ENCODE data around the gene TRAPPC6A. TPM values are rescaled to one million over a fixed set of nuclear protein-coding genes. Genes with fewer than 3 reads are reported as not detected.

The TRAPPC6A gene
- total RNA-seq, 1 donor from 2014 or later = 14.7 TPM

- DNase-seq (ENCODE audit: low read depth) = no peak
- Histone ChIP-seq H3K9ac (ENCODE audit: low read length) (no peak overlapping the region), H3K36me3 (ENCODE audit: insufficient read depth, low read length) (no peaks in the 10 kb centered on the region), H3K27ac (ENCODE audit: low read depth, low read length) (no peak overlapping the region), H2AFZ (ENCODE audit: low read depth, low read length) (no peak overlapping the region), H3K4me1 (ENCODE audit: insufficient read depth, low read length) (peaks cover 5% of the 10 kb centered on the region), H3K9me3 (ENCODE audit: insufficient read depth, low read depth, low read length) (no peaks in the 10 kb centered on the region), H3K4me2 (ENCODE audit: low read length) (no peak overlapping the region), H3K79me2 (ENCODE audit: insufficient read depth, low read length) (peaks cover 67% of the 10 kb centered on the region), H4K20me1 (ENCODE audit: insufficient read depth, low read length) (peaks cover 85% of the 10 kb centered on the region), H3K27me3 (ENCODE audit: insufficient read depth, low read length) (no peaks in the 10 kb centered on the region), H3K4me3 (ENCODE audit: insufficient read depth, low read depth, low read length) (no peak overlapping the region)
- FAIRE-seq = no peak
- no peaks in the 10 kb centered on the region for H3K27me3 Mint-ChIP-seq (ENCODE audit: low read depth, unreplicated experiment)
- H3K4me1 Mint-ChIP-seq (ENCODE audit: low read depth, unreplicated experiment) = peaks cover 20% of the 10 kb centered on the region
- peaks cover 9% of the 10 kb centered on the region for H3K36me3 Mint-ChIP-seq (ENCODE audit: low read depth, unreplicated experiment)
- TF ChIP-seq, protein P1, sequence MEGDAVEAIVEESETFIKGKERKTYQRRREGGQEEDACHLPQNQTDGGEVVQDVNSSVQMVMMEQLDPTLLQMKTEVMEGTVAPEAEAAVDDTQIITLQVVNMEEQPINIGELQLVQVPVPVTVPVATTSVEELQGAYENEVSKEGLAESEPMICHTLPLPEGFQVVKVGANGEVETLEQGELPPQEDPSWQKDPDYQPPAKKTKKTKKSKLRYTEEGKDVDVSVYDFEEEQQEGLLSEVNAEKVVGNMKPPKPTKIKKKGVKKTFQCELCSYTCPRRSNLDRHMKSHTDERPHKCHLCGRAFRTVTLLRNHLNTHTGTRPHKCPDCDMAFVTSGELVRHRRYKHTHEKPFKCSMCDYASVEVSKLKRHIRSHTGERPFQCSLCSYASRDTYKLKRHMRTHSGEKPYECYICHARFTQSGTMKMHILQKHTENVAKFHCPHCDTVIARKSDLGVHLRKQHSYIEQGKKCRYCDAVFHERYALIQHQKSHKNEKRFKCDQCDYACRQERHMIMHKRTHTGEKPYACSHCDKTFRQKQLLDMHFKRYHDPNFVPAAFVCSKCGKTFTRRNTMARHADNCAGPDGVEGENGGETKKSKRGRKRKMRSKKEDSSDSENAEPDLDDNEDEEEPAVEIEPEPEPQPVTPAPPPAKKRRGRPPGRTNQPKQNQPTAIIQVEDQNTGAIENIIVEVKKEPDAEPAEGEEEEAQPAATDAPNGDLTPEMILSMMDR (IDR thresholded peaks at IDR 0.05; ENCODE audit: insufficient read depth, low read depth, low read length) = no peak
- TF ChIP-seq EZH2 (IDR thresholded peaks at IDR 0.05; ENCODE audit: insufficient read depth, low read length) = no peak
- H3K27ac Mint-ChIP-seq (ENCODE audit: unreplicated experiment) = no peak overlapping the region
- H3K9me3 Mint-ChIP-seq (ENCODE audit: unreplicated experiment) = no peaks in the 10 kb centered on the region
- no peak overlapping the region for H3K4me3 Mint-ChIP-seq (ENCODE audit: unreplicated experiment)
These were observed 42.7 kb downstream of the TRAPPC6A start for GRCh38 chr19:45135176-45135885.

DNA sequence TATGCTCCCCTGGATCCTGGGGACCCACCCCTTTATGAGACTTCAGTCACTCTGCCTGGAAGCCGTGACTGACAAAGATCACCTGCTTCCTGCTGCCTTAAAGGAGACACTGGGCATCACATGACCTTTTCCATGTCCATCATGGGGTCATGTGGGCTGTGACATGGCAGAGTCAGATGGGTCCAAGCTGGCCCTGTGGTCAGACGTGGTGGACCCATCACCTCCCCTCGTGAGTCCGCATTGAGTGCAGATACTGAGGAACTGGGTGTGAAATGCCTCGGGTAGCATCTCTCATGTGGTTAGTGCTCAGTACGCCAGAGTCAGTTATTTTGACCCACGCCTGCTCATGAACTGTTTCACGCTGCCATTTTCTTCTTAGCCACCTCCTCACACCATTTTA, 44.4 kb downstream of the TRAPPC6A start:
- Mint-ChIP-seq H3K4me3 (ENCODE audit: unreplicated experiment) (no peak overlapping the region), H3K27ac (ENCODE audit: unreplicated experiment) (no peak overlapping the region), H3K36me3 (ENCODE audit: low read depth, unreplicated experiment) (peaks cover 9% of the 10 kb centered on the region), H3K9me3 (ENCODE audit: unreplicated experiment) (no peaks in the 10 kb centered on the region), H3K4me1 (ENCODE audit: low read depth, unreplicated experiment) (peaks cover 20% of the 10 kb centered on the region), H3K27me3 (ENCODE audit: low read depth, unreplicated experiment) (no peaks in the 10 kb centered on the region)
- Histone ChIP-seq H3K4me3 (ENCODE audit: insufficient read depth, low read depth, low read length) (no peak overlapping the region), H3K27me3 (ENCODE audit: insufficient read depth, low read length) (no peaks in the 10 kb centered on the region), H3K9ac (ENCODE audit: low read length) (no peak overlapping the region), H3K36me3 (ENCODE audit: insufficient read depth, low read length) (no peaks in the 10 kb centered on the region), H3K9me3 (ENCODE audit: insufficient read depth, low read depth, low read length) (no peaks in the 10 kb centered on the region), H3K4me2 (ENCODE audit: low read length) (no peak overlapping the region), H2AFZ (ENCODE audit: low read depth, low read length) (no peak overlapping the region), H4K20me1 (ENCODE audit: insufficient read depth, low read length) (peaks cover 92% of the 10 kb centered on the region), H3K27ac (ENCODE audit: low read depth, low read length) (no peak overlapping the region), H3K4me1 (ENCODE audit: insufficient read depth, low read length) (peaks cover 5% of the 10 kb centered on the region), H3K79me2 (ENCODE audit: insufficient read depth, low read length) (peaks cover 80% of the 10 kb centered on the region)
- FAIRE-seq = no peak
- TF ChIP-seq, protein P1 (IDR thresholded peaks at IDR 0.05; ENCODE audit: insufficient read depth, low read depth, low read length) = no peak
- TF ChIP-seq EZH2 (IDR thresholded peaks at IDR 0.05; ENCODE audit: insufficient read depth, low read length) = no peak
- no peak for DNase-seq (ENCODE audit: low read depth)
